SU-DHL-6 (cell line): ENCODE results near the gene CLDN16.

Source experiments
- H2AFZ ChIP-seq: fragments of 200-600 bp; sonication (generic); 2 replicates; pipeline ENCODE4 v1.6.1; 2014; ENCODE audit warnings: low read depth, mild to moderate bottlenecking, moderate library complexity, mixed read lengths, antibody characterized with exemption, low read length; ENCODE audit not compliant: severe bottlenecking
- H3F3A ChIP-seq: fragments of 200-600 bp; shearing (Covaris generic); 2 replicates; pipeline ENCODE4 v1.6.0; 2016; ENCODE audit warnings: antibody characterized with exemption, mild to moderate bottlenecking; ENCODE audit not compliant: insufficient read depth
- H3K27ac ChIP-seq: fragments of 200-600 bp; sonication (generic); 2 replicates; pipeline ENCODE4 v1.5.1; 2016; ENCODE audit warnings: low read depth, mild to moderate bottlenecking, low read length, moderate library complexity, mixed read lengths
- H3K27me3 ChIP-seq: fragments of 200-600 bp; sonication (generic), shearing (Covaris generic); 2 replicates; pipeline ENCODE4 v1.6.0; 2014; ENCODE audit warnings: mild to moderate bottlenecking, low read length
- H3K36me3 ChIP-seq: fragments of 200-600 bp; sonication (generic); 2 replicates; pipeline ENCODE4 v1.6.1; 2014; ENCODE audit warnings: mild to moderate bottlenecking, low read length, mixed read lengths
- H3K4me2 ChIP-seq: fragments of 300-600, 200-600 bp; shearing (Covaris generic), sonication (generic); 2 replicates; pipeline ENCODE4 v1.6.0; 2014; ENCODE audit warnings: low read length, low read depth, mild to moderate bottlenecking; ENCODE audit not compliant: poor library complexity, severe bottlenecking
- H3K4me3 ChIP-seq: fragments of 200-600 bp; sonication (generic); 2 replicates; pipeline ENCODE4 v1.5.1; 2014; ENCODE audit warnings: antibody characterized with exemption, low read length, mild to moderate bottlenecking, mixed read lengths; ENCODE audit not compliant: insufficient read depth, poor library complexity, severe bottlenecking
- H3K79me2 ChIP-seq: fragments of 200-600 bp; sonication (generic); 2 replicates; pipeline ENCODE4 v1.6.1; 2014; ENCODE audit warnings: mild to moderate bottlenecking, low read length, moderate library complexity; ENCODE audit not compliant: insufficient read depth
- H3K9ac ChIP-seq: fragments of 200-600 bp; sonication (generic); 2 replicates; pipeline ENCODE4 v1.7.0; 2014; ENCODE audit warnings: mild to moderate bottlenecking, low read length
- H3K9me2 ChIP-seq: fragments of 200-600 bp; sonication (generic); replicated peaks from 2 replicates; pipeline ENCODE4 v1.6.1; 2014; ENCODE audit warnings: low read length; ENCODE audit not compliant: insufficient read depth
- H3K9me3 ChIP-seq: fragments of 200-600 bp; sonication (generic); 2 replicates; pipeline ENCODE4 v1.6.1; 2014; ENCODE audit warnings: low read length, mixed read lengths; ENCODE audit not compliant: insufficient read depth
- H4K20me1 ChIP-seq: fragments of 200-600 bp; sonication (generic); 2 replicates; pipeline ENCODE4 v1.6.1; 2014; ENCODE audit warnings: low read depth, mild to moderate bottlenecking, antibody characterized with exemption, low read length, moderate library complexity, mixed read lengths
- EZH2phosphoT487 ChIP-seq: fragments of 200-600 bp; sonication (generic), shearing (Covaris generic); conservative IDR thresholded peaks from 2 replicates; pipeline ENCODE4 v1.6.1; 2018; ENCODE audit warnings: mild to moderate bottlenecking, antibody characterized with exemption, low read length, moderate library complexity, mixed read lengths
- TF ChIP-seq, protein P1 (sequence below): fragments of 200-600 bp; sonication (generic); IDR thresholded peaks from one replicate; pipeline ENCODE4 v1.5.1; 2017; ENCODE audit warnings: antibody characterized with exemption, mild to moderate bottlenecking, low read length, moderate library complexity; ENCODE audit not compliant: insufficient read depth, poor library complexity, severe bottlenecking

CLDN16 gene

DNA sequence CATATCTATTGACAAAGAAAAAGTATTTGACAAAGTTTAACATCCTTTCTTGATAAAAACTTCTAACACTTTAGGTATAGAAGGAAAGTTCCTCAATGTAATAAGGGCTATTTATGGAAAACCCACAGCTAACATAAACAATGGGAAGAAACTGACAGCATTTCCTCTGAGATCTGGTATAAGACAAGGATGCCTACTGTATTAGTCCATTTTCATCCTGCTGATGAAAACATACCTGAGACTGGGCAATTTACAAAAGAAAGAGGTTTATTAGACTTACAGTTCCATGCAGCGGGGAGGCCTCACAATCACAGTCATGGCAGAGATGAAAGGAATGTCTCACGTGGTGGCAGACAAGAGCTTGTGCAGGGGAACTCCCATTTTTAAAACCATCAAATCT, 47.9 kb upstream of the CLDN16 start:
- no peaks in the 10 kb centered on the region for H3K9me2 ChIP-seq
- H3K9me3 ChIP-seq, result no peaks in the 10 kb centered on the region
- H3K27ac ChIP-seq, result no peak overlapping the region
- no peaks in the 10 kb centered on the region for H3K79me2 ChIP-seq
- H3F3A ChIP-seq, result no peaks in the 10 kb centered on the region
- H3K4me3 ChIP-seq, result no peak overlapping the region
- no peak overlapping the region for H3K4me2 ChIP-seq
- H4K20me1 ChIP-seq, result no peaks in the 10 kb centered on the region
- no peaks in the 10 kb centered on the region for H3K36me3 ChIP-seq
- TF ChIP-seq EZH2phosphoT487, result no peak
- TF ChIP-seq, protein P1, sequence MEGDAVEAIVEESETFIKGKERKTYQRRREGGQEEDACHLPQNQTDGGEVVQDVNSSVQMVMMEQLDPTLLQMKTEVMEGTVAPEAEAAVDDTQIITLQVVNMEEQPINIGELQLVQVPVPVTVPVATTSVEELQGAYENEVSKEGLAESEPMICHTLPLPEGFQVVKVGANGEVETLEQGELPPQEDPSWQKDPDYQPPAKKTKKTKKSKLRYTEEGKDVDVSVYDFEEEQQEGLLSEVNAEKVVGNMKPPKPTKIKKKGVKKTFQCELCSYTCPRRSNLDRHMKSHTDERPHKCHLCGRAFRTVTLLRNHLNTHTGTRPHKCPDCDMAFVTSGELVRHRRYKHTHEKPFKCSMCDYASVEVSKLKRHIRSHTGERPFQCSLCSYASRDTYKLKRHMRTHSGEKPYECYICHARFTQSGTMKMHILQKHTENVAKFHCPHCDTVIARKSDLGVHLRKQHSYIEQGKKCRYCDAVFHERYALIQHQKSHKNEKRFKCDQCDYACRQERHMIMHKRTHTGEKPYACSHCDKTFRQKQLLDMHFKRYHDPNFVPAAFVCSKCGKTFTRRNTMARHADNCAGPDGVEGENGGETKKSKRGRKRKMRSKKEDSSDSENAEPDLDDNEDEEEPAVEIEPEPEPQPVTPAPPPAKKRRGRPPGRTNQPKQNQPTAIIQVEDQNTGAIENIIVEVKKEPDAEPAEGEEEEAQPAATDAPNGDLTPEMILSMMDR, result no peak
- no peaks in the 10 kb centered on the region for H3K27me3 ChIP-seq
- no peak overlapping the region for H2AFZ ChIP-seq
- no peak overlapping the region for H3K9ac ChIP-seq

DNA sequence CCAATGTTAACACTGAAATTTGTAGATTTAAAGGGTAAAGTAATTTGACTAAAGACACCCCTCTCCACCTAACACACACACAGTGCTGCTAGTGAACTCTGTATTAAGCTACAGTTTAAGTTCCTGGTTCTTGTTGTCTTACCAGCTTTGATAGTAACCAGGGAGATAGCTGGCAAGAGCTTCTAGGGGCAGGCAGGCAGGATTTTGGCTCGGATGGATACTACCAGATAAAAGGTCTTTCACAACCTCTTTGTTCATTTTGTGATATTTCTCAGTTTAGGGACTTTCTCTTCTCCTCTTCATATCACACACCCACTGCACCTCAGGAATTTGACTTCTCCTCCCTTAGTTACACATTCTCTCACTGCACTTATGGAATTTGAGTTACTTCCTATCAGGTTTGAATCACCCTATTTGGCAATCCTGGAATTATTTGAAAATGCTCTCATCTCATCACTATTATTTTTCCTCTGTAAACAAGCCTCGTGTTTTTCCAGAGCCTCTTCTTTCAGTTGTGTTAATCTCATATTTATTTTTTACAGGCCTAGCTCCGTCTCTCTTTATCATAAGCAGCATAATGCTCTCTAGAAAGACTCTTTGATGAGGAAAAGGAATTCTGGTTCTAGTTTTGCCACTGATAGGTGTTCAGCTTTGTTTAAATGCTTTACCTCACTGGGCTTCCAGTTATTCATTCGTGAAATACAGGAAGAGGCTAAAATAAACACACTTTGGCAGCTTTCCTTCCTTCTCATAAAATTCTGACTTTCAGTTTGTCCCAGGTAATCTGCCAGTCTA, 42.7 kb upstream of the CLDN16 start:
- no peaks in the 10 kb centered on the region for H4K20me1 ChIP-seq
- H3K9me2 ChIP-seq, result no peaks in the 10 kb centered on the region
- H3K4me3 ChIP-seq, result no peak overlapping the region
- H3K36me3 ChIP-seq, result no peaks in the 10 kb centered on the region
- no peak overlapping the region for H3K9ac ChIP-seq
- H3K27ac ChIP-seq, result no peak overlapping the region
- H3K79me2 ChIP-seq, result no peaks in the 10 kb centered on the region
- no peaks in the 10 kb centered on the region for H3K9me3 ChIP-seq
- H2AFZ ChIP-seq, result no peak overlapping the region
- H3F3A ChIP-seq, result no peaks in the 10 kb centered on the region
- H3K4me2 ChIP-seq, result no peak overlapping the region
- TF ChIP-seq, protein P1, result no peak
- TF ChIP-seq EZH2phosphoT487, result no peak
- no peaks in the 10 kb centered on the region for H3K27me3 ChIP-seq

DNA sequence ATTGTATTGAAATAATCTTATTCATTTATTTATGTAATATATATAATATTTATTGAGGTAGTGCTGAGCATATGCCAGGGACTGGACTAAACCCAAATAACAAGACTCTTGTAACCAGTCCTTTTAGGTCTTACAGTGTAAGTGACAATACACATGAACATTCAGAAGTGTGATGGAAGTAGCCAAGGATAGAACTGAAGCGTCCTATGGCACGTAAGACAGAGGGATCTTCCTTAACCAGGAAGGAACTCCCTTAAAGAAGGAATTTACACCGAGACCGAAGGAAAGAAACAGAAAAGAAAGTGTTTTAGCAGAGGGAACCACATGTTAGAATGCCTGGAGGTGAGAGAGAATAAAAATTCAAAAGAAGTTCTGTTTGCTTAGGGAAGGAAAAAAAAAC, 42.1 kb upstream of the CLDN16 start:
- Histone ChIP-seq H3K27me3 (no peaks in the 10 kb centered on the region), H3K27ac (no peak overlapping the region), H3F3A (no peaks in the 10 kb centered on the region), H3K9me3 (no peaks in the 10 kb centered on the region), H3K9me2 (no peaks in the 10 kb centered on the region), H4K20me1 (no peaks in the 10 kb centered on the region), H3K4me2 (no peak overlapping the region), H3K36me3 (no peaks in the 10 kb centered on the region), H2AFZ (no peak overlapping the region), H3K9ac (no peak overlapping the region), H3K79me2 (no peaks in the 10 kb centered on the region), H3K4me3 (no peak overlapping the region)
- no peak for TF ChIP-seq EZH2phosphoT487
- TF ChIP-seq, protein P1, result no peak
